Cortex of kidney (tissue), 1 donor: ENCODE data around the gene RECQL.
"Not testable (repeated sequence)": the region's sequence is repeated elsewhere in the genome, so short reads cannot be mapped to it uniquely, and the experiment has no call there.

Experiments
- DNase-seq: peaks from one replicate; lab custom pipeline; 2025; lab: John Stamatoyannopoulos, UW

The RECQL gene

GRCh38 chr12:21419009-21419699 lies 82.3 kb downstream of the RECQL start:
- DNase-seq, result not testable (repeated sequence)
